ENCODE results near the gene ABCB4.

Gene ABCB4

GRCh38 chr7:87354749-87355148 lies 120.7 kb downstream of the ABCB4 start:
- H3K27ac ChIP-seq (ENCODE audit: low read depth, low read length, severe bottlenecking) = no peak overlapping the region
- peaks cover 32% of the 10 kb centered on the region for H3K36me3 ChIP-seq (ENCODE audit: control insufficient read depth, insufficient read depth, low read length)
- no peaks in the 10 kb centered on the region for H3K4me1 ChIP-seq (ENCODE audit: control insufficient read depth, insufficient read depth, low read length, poor library complexity, severe bottlenecking)
- 45 to 64% methylated on average over 1 of the region's 3 CpGs for WGBS, 2 experiments (ENCODE audit: insufficient coverage in 2 of 2)
- H3K9me3 ChIP-seq (ENCODE audit: control insufficient read depth, low read length) = peaks cover 28% of the 10 kb centered on the region
- H3K4me3 ChIP-seq (ENCODE audit: extremely low read depth, insufficient read depth, low read length, poor library complexity, severe bottlenecking) = no peak overlapping the region
